Stimulated activated naive CD4-positive, alpha-beta T cell treated with Interleukin-2 at 50 U/mL for 16 hours (primary cell): ENCODE data around the gene CD82.
A peak's percentile ranks its signal among the peaks of the same experiment; 100 is the strongest.

Experiments
- DNase-seq: peaks from one replicate; lab custom pipeline; 2025; lab: John Stamatoyannopoulos, UW

CD82 gene

DNA sequence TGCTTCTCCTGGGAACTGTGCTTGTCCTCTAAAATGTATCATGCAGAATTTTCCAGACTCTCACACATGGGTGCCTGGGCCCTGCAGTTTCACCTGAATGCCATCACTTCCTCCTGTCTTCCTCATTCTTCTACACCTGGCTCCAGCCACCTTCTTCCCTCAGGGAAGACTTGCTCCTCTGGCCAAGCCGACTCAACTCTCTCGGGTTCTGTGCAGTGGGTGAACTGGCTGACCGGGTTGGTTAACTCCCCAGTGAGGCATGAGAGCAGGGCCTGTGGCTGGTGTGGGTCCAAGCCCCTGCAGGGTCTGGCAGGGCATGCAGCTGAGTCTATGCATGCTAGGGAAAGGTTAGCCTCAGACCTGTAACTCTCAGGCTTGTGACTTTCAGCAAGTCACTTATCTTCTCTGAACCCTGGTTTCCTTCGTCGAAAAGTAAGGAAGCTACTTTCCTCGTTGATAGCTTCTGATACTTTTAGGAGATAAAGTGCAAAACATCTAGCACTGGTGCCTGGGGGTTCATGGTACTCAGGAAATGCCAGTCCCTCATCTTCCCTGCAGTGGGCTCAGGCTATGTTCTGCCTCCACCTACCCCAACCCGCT lies 11.9 kb downstream of the CD82 start:
- no peak for DNase-seq

DNA sequence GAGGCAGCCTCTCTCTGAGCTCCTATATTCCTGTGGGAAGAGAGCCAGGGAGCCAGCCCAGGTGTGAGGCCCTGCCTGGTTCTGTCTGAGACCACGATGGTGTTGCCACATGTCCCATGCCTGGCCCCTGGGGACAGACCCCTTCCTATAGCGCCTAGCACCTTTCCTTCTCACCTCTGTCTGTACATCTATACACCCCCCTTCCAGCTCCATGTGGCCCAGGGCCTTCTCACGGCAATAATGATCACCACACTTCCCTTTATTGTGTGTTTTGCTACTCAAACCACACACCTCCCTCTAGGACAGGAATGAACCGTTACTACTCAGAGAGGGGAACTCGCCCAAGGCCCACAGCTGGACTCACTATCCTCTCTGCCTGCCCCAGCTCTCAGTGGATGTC lies 12.8 kb downstream of the CD82 start:
- no peak for DNase-seq

DNA sequence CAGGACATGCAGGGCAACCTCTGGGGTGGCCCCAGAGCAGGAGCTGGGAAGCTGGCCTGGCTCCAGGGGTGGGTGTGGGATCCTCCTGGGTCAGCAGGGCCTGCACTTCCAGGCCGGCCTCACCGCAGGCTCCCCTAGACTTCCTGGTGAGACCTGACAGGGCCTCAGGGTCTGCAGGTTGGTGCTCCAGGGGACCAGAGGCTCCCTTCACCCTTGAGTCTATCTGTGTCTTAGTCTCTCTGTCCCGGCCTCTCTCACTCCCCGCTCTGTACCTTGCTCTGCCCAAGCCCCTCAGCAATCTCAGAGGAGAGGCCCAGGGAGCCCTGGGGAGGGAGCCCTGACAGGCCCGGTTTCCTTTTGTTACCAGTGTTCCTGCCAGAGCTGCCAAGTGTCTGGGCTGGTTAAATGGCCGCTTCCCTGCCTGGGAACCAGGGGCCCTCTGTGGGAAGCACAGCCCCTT lies 13.9 kb downstream of the CD82 start:
- DNase-seq = no peak

DNA sequence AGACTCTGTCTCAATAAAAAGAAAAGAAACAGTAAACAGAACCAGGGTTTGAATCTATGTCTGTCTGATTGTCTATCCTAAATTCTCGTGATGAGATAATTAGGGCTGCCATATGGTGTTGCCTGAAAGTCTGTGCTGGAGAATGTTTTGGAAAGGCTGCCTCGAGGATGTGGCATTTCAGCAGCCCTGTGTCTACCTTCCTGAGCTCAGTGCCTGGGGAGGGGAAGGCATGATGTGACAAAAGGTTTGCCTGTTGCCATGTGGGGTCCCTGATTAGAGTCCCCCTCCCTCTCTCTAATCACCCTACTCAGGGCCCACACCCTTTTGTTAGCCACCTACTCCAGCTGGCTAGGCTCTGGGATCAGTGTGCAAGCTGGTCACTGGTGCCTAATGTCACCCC lies 15.2 kb downstream of the CD82 start:
- DNase-seq = no peak

DNA sequence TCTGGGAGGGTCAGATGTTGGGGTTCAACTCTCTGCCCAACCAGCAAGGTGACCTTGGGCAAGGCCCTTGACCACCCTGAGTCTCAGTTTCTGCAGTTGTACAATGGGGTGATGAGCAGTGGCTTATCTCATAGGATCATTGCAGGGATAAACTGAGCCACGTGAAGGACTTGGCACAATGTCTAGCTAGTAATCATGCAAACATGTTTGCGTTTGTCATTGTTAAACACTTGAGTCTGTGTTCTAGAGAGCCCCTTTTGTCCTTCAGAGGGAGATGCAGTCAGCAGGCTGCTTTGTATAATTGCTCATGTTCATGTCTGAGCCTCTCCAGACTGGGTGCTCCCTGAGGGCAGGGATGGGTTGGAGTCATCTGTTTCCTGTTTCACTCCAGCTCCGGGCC lies 15.8 kb downstream of the CD82 start:
- no peak for DNase-seq

DNA sequence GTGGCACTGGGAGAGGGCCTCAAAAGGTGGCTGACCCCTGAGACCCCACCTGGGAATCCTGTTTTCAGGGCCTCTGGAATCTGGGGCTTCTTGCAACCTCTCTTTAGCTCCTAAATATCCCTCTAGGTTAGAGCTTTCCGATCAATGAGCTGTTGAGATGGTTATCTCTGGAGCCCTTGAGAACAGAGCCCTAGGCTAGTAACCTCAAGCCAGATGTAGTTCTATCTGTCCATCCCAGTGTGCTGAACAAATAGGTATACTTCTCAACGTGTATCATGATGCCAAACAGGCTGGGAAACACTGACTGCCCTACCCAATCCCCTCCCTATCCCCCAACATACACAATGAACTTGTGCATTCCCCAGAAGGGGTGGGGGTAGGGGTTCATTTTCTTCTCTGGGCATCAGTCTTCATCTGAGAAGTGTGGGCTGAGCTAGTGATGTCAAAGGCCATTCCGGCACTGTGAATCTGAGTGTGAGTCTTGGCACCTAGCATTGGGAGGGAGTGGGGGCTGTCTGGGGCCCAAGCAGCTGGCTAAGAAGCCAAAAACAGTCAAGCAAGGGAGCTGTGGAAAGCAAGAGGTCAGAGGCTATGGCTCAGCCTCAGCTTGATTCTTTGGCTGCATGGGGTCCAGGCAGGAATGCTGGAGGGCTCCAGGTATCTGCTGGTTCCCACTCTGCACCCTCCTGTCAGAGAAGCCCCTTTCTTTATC lies 17.3 kb downstream of the CD82 start:
- no peak for DNase-seq

DNA sequence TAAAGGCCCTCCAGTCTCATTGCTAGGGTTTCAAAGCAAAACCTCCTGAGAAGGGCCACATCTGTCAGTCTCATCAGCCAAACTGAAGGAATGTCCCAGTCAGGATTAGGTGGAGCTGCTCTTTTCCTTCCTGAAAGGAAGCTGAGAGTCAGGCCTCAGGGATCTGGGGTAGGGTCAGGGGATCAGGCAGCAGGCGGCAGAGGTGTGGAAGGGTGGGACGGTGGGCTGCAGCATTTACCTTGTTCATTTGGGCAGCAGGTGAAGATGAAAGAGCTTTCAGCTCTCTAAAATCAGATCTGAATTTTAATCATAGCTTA lies 17.8 kb downstream of the CD82 start:
- no peak for DNase-seq

DNA sequence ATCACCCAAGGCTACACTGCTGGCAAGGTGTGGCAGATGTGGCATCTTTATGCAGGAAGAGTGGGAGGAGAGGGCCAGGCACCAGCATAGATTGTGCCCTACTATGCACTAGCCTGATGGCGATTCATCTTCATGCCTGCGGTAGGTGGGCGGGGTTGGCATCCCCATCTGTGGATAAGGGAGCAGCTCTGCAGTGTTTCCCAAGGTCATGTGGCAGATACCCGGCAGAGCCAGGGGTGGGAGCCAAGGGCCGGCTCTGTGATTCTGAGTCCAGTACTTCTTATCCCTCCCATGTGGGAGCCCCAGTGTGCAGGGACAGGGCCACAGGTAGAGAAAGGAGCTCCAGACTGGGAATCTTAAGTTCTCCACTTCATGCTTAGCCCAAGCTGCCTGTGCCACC lies 20.0 kb downstream of the CD82 start:
- DNase-seq = no peak

DNA sequence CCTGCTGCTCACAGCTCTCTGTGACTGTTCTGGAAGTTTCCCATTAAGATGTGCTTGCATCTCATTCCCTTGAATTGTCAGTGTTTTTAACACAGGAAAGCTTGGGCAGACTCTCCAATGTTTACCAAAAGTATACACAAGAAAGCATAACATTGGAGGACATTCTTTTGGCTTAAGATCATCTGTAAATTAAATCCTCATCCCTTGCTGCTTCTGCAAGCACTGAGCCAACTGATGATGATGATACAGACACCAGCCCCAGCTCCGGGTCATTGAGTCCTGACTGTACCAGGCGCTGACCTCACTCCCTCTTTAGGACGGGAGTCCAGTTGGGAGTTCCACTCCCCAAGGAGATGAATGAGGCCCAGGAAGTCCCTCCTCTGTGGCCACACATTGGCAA lies 23.8 kb downstream of the CD82 start:
- DNase-seq = no peak

DNA sequence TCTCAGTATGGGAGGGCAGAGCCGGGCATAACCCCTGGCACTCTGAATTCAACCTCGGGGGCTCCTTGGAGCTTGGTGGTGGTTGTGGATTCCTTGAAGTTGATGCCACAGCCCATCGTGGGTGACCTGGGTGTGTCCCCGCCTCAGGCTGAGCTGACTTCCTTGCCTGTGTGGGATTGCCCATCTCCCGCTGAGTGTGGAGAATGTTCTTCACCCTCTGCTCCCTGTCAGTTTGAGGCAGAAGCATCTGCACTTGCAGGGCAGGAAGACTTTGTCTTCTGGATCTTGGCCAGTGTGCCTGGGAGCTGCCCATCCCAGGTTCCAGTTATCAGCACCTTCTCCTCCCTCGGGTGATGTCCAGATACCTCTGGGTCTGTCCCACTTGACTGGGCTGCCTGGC lies 25.3 kb downstream of the CD82 start:
- DNase-seq = no peak

DNA sequence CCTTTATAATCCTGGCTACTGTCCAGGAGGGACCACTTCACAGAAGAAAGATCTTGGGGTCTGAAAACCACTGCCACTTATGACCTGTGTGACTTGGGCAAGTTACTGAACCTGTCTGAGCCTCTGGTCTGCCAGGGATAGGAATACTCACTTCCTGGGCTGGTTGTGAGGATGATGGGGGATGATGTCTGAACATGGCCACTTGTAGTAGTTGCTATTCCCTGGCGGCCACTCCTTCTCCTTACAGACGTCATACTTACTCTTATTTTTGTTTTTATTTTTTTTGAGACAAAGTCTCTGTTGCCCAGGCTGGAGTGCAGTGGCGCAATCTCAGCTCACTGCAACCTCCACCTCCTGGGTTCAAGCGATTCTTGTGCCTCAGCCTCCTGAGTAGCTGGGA lies 26.1 kb downstream of the CD82 start:
- DNase-seq = no peak

DNA sequence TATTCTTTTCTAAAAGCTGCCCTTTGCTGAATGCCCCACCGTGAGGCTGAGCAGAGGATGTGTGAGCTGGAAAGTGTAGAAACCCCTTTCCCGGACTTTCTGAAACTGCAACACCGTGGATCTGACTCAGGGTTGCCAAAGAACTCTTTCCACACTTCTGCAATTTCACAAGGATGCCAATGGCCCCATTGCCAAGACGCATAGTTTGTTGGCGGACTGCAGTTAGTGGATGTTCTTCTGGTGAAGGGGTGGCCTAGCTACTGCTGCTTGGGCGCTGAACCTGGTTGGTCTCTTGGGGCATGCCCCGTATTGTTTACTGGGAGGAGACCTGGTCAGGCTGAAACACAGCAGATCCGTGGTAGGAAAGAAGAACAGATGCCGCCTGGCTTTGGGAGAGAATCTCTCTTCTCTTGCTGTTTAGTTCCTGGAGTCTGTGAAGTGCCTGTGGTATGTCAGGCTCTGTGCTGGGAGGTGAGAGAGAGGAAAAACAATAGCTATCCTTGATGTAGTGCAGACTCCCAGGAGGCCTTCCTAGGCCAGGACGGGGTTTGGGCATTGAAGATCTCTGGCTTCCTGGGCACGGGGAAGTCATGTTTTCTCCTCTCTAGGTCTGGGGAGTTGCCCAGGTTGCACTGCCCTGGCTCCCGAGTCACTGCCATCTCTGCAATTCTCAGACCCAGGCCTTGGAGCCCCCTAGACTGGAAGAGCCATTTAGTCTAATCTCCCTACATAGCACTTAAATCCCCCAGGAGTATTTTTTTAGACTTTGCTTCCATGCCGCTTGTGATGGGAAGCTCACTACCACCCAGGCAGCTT lies 26.9 kb downstream of the CD82 start:
- DNase-seq = no peak

DNA sequence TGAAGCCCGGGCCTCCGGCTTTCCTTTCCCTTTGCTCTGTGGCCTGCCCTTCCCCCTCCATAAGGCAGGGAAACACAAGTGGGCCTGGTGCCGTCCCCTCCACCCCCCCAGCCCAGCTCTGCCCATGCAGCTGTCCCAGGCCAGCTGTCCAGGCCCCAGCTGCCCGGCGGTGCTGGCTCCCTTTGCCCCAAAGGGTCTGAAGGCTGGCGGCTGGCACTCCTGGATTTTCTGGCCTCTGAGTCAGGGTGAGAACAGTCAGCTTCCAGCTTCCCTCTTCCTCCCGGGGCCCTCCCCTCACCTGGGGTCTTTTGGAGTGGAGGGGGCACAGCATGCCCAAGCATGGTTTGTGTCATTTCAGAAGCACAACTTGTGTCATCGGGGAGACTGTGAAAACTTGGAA lies 27.8 kb downstream of the CD82 start:
- no peak for DNase-seq

DNA sequence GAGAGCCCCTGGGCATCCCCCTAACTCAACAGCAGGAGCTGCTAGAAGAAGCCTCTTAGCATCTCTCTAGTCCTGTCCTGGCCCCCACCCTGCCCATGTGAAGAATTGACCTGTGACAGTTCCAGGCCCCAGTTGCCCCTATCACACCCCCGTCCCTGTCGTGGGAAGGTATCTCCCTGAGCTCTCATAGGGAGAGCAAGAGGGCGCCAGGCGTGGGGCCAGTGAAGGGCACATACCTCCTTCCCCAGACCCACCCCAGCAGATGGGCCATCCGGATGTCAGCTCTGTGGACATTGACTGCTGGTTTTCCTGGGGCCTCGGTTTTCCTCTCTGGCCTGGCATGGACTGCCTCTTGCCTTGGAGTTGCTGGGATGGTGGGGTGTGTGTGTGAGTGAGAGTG lies 29.5 kb downstream of the CD82 start:
- DNase-seq = no peak

DNA sequence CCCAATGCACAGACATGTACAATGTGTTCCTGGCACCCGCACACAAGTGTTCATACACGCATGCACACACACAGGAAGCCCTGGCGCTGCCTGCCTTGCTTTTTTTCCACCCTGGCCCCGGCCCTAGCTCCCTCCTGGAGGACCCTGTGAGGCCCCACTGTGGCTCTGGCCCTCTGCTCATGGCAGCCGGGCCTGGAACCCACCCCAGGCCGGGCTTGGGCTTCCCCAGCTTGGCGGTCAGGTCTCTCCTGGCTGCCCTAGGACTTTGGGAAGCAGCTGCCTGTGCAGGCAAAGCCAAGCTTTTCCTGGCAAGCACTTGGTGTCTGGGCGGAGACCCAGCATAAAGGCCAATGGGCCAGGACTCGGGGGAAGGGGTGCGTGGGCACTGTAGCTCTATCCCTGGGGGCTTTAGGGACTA lies 30.5 kb downstream of the CD82 start:
- DNase-seq = no peak

DNA sequence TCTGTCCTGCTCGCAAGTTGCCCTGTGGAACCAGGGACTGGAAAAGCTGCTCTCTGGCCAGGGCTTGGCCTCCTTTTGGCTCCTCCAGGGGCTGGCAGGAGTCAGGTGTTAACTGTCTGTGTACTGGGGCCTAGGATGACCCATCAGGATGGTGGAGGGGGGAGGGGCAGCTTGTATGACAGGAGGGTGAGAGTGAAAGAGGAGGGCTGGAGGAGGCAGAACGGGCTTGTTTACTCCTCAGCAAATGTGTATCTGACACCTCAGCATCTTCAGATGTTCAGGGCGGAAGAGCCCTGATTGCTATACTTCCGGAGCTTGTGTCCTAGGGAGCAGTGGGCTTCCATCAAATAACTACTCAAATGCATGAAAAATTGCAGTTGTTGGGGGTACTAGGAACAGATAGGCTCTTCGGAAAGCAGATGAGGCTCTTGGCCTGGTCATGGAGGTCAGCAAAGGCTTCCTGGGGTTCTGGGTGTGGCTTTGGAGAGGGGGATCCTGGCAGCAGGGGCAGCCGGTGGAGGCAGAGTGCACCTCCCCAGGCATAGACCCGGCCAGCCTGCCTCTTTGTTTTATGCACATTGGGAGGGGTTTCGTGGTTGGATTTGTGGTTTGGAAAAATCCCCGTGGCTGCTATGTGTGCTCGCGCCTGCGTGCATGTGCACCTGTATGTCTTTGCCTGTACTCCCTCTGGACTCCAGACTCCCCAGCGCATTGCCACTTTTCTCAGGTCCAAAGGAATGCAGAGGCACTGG lies 31.2 kb downstream of the CD82 start:
- peak; percentile 67 for DNase-seq

DNA sequence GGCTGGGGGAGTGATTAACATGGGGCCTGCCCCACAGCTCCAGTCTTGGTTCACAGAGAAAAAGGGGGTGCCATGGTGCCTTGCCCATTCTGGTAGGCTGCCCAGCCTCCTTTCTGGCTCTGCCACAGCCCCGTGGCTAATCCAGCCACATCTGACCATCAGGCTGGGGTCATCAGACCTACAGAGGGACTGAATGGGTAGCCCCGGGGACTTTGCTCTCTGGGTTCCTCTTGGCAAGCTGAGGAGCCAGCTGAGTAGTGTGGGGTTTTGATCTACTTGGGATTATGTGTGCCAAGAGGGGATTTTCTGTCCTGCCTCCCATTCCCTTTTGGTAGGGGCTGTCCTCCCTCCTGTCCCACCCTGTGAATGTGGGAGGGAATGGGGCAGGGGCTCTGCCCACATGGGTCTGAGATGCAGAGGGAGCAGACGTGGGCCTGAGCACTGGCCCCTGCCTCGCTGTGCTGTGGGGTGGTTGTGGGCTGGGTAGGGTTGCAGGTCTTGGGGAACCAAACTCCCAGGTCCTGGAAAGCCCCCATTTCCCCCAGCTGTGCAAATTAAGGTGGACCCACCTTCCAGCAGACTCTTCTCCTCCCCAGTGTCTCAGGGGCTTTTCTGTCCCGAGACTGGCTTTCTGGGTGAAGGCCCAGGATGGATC lies 32.0 kb downstream of the CD82 start:
- no peak for DNase-seq

DNA sequence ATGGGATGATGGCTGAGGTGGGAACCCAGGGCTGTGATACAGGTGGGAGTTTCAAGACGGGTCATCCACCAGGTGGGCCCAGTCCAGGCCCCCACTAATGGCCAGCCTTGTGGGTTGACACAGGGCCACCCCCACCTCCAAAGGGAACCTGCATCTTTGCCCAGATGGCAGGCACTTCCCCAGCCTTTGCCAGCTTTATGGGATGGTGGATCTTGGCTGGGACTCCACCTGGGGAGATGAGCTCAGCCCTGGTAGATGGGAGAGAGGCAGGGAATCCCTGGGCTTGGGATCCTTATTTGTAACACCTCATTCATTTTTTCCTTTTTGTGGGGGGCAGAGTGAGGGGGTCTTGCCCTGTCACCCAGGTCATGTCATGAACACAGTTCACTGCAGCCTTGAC lies 33.4 kb downstream of the CD82 start:
- DNase-seq = no peak

DNA sequence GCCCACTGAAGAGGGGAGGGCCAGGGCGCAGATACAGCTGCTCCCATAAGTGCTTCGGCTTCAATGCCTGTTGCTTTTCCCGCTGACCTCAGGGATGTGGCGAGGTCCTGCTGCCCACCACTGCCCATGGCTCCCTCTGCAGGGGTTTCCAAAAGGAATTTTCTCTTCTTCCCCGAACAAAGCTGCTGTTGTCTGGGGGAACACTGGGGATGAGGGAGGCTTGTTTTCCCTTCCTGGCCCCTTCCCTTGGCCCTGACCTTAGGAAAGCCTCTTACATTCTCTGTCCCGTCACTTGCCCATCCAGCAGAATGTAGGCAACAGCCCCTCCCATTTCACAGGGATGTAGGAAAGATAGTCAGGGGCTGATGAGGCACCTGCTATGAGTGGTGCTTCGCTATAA lies 34.8 kb downstream of the CD82 start:
- no peak for DNase-seq

DNA sequence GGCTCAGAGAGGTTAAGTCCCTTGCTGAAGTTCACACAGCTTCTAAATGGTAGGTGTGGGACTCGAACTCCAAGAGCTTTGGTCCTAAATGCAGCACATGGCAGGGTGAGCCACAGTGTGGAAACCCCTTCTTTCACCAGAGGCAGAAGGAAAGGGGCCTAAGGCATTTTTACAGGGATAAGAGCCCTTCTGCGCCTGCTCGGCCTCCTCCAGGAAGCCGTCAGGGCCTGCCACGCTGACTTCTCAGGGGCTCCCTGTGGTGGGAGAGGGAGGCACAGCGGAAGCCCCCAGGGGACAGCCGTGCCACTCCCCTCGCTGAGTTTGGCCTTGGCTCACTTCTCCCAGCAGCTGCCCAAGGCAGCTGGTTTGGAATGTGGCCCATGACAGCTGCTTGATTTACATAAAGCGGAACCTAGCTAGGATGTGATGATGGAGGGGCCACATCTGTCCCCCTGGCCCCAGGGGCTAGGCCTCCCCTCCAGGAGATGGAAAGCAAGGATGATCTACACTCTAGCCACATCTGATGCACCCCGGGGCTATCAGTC lies 35.4 kb downstream of the CD82 start:
- DNase-seq = no peak

DNA sequence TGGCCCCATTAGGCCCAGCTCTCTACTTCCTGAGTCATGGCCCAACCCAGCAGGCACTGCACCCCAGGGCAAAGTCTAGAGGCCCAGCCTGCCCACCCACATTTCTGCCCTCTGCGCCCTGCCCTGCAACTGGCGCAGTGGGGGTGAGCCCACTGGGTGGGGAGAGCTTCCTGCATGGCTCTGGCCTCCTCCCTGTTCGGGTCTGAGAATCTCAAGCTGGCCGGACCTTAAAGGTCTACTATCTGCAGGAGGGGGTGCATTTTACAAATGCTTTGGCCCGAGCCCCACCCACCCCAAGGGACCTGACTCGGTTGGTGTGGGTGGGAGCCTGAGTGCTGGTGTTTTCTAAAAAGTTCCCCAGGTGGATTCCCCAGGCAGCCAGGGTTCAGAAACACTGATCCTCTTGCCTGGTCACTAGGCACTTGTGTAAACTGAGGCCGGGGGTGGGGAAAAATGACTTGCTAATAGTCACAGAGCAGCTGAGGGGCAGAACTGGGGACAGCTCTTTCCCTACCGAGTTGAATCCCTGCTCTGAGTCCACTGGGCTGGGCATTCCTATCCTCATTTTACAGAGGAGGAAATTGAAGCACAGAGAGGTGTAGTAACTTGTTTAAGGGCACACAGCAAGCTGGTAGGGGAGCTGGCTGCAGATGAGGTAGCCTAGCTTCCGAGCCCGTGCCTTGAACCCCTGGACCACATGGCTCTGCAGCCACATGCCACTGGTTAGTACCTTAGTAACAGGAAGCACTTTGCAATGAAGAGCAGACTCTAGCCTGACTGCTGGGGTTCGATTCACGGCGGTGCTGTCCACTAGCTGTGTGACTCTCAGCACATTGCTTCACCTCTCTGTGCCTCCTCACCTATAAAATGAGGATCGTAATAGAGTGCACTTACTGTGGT lies 36.3 kb downstream of the CD82 start:
- no peak for DNase-seq
